Inflammatory macrophage treated with lipopolysaccharide for 4 hours (primary cell): ENCODE results near the gene SPTBN2.

ENCODE experiments used
- DNase-seq: peaks from one replicate; pipeline ENCODE4 v3.0.0-alpha.2; 2020

Gene SPTBN2

DNA sequence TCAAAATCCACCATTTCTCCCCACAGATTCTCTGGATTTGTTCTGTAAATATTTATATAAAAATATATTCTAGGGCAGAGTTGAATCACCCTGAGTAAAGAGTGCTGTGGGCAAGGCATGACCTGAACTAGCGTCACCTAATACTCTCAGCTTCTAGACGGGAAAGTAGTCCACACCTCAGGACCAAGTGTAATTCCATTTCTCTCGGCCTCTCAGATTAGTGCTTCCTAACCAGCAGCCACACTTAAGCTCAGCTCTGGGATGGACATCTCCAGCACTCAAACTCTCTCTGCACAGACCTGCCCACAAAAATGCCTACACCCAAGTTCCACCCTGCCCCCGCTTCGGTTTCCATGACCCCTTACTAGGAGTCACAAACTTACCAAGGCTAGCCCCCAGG is 5.3 kb downstream of the SPTBN2 start:
- DNase-seq: no peak

DNA sequence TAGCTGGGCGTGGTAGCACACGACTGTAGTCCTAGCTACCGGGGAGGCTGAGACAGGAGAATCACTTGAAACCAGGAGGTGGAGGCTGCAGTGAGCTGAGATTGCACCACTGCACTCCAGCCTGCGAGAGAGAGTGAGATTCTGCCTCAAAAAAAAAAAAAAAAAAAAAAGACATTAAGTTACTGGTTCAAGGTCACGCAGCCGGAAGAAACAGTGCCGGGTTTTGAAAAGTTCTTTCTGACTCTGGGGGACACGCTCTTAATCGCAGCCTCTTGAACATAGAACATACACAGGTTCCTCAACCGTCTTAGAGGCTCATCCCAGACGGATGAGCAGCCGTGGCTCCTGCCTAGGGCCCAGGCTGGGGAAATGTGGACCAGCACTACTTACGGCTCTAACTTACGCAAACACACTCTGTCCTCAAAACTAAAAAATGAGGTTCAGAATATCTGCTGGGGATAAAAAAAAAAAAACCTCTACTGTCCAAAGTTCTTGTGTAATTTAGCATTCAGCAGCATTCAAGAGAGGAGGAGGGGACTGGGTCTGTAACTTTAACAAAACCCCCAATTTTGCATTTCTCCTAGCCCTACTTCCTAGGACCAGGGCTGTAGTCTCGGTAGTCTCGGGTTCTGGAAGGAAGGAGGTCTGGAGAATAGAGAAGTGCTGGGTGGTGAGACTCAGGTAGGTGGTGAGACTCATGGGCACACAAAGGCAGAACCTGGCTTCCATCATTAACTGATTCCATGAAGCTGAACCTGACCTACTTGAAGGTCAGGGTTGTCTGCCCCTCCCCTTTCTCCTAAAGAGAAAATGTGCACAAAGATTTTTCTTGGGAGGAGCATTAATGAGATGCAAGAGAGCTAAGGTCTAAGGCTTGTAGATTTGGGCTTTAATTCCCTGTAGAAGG is 6.0 kb downstream of the SPTBN2 start:
- DNase-seq: no peak

DNA sequence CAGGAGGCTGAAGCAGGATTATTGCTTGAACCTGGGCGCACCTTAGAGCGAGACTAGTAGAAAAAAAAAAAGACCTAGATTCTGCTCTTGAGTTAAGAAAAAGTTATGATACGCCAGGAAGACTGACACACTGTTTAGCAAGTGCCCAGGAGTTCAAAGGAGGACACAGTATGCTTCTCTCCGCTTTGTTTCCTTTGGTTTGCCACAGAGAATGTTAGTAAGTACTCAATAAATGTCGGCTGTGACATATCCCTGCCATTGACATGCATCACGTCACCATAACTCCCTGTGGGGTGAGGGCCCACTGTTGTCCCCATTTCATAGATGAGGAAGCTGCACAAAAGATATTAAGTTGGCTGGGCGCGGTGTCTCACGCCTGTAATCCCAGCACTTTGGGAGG is 7.1 kb downstream of the SPTBN2 start:
- no peak for DNase-seq

DNA sequence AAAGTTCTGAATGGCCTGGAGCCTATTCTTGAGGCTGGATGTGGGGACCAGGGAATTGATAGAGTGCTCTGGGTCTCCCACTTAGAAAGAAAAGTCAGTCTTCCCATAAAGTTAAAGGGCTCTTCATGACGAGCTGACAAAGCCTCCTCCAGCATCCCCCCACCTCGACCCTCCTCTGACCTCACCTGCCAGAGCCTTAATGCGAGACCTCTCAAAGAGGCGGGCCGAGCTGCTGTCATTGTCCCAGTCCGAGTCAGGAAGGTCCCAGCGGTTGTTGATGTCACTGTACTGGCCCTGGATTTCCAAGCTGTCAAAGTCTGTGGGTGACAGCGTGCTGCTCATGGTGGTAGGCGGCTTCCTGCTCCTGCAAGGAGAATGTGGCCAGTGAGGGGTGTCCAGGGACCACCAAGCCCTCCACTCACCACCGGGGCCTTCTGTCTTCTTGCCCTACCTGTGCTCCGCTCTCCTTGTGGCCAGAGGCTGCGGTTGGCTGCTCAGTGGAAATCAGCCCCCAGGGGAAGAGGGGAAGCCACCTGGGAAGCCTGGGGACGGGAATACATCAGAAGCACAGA is 8.0 kb downstream of the SPTBN2 start:
- no peak for DNase-seq

DNA sequence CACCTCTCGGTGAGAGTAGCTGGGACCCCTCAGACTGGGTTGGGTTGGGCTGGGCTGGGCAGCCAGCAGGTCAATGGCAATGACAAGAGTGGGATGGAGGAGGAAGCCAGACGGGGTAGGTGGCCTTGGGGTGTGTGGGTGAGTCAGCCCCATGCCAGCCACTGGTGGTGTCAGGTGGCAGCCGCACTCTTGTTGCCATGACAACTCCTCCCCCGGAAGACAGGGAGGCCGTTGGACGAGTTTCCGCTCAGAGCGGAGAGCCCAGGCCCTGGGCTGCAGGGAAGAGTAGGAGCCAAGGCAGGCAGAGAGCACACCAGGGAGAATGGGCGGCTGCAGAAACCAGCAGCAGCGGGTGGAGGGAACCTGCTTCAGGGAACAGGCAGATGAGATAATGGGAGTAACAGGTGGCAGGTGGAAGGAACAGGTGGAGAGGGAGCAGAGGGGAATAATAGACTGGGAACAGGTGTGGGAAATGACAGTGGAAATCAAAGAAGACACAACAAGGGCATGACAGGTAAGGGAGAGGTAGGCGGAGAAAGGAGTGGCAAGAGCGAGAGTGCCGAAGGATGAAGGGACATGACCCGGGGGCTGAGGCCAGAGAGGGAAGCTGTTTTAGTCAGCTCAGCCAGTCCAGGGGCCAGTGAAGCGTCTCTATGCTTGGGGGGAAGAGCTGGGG is 8.7 kb downstream of the SPTBN2 start:
- DNase-seq: peak; percentile 56

DNA sequence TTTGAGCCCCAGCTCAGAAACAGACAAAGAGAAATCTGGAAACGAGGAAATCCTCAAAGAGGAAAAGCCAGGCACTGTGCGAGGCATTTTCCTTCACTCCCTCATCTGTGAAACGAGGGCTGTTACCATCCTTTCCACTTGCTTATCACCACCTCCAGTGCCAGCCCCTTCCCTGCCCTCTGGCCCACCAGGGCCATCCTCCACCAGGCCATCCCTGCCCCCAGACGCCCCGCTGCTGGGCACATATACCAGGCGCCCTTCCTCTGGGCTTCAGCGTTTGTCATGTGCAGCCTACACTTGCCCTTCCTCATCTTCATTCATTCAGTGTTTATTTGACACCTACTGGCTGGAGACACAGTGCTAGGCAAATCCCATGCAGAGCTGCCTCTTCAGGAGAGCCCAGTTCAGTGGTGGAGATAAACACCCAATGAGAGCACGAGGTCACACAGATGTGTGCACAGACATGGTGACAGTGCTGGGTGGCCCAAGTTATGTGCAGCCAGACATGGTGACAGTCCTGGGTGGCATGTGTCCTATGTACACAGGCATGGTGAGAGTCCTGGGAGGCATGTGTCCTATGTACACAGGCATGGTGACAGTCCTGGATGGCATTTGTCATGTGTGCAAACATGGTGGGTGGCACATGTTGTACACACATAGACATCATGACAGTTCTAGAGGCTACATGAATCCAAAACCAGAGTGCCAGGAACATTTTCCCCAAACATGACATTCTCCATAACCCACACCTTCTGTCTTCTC is 9.7 kb downstream of the SPTBN2 start:
- no peak for DNase-seq

DNA sequence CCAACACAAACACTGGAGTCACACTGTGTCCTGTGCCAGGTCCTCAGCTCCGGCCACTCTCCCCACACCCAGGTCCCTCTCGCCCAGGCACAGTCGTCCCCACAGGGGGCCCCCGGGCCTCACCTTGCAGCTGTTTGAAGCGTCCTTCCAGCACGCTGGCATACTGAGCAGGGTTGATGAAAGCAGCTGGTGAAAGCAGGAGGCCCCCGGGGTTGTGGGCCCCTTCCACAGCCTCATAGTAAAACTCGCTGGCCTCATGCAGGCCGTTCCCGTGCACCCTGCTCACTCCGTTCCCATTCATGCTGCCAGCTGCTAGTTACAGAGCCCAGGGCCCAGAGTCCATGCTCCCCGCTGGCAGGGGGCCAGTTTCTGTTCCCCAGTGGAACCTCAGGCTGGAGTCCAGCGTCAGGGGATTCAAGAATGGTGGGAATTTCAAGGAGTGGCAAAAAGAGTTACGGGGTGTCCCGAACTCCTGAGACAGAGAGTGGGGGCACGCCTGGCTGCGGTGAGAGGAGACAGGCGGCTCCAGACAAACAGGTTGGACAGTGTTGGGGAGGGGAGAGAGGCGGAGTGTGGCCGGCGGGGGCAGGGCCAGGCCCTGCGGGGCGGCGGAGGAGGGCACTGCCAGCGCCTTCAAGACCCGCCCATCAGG is 10.6 kb downstream of the SPTBN2 start:
- no peak for DNase-seq

DNA sequence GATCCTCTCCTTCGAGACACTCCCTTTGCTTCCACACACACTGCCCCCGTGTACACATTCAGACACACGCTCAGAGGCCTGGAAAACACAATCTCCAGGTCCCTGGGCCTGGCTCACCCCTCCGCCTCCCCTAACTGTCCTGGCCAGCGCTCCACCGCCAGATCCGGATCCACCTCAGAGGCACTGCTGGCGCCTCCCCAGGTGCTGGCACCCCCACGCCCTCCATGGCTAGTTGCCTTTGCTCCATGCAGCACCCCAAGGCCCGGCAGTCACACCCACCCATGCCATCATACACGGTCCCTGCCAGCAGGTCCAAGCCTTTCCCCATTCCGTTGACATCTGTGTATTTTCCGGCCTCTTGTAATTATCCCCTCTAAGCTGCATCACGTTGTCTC is 11.1 kb downstream of the SPTBN2 start:
- DNase-seq: no peak

DNA sequence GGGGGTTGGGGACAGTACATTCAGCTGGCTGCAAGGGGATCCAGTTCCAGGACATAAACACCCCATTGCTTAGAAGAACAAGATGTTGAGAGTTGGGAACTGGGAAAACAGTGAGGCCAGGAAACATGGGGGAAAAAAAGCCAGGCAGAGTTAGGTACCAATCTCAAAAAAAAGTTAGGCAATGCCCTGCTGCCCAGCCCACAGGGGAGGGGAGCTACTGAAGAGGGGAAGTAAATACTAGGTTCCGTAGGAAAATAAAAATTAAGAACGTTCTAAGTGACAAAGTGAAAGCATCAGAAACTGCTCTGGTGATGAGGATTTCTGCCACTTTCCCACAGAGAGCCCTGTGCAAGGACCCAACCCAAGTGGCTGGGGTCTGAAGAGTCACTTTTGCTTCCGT is 12.0 kb downstream of the SPTBN2 start:
- peak; percentile 11 for DNase-seq

DNA sequence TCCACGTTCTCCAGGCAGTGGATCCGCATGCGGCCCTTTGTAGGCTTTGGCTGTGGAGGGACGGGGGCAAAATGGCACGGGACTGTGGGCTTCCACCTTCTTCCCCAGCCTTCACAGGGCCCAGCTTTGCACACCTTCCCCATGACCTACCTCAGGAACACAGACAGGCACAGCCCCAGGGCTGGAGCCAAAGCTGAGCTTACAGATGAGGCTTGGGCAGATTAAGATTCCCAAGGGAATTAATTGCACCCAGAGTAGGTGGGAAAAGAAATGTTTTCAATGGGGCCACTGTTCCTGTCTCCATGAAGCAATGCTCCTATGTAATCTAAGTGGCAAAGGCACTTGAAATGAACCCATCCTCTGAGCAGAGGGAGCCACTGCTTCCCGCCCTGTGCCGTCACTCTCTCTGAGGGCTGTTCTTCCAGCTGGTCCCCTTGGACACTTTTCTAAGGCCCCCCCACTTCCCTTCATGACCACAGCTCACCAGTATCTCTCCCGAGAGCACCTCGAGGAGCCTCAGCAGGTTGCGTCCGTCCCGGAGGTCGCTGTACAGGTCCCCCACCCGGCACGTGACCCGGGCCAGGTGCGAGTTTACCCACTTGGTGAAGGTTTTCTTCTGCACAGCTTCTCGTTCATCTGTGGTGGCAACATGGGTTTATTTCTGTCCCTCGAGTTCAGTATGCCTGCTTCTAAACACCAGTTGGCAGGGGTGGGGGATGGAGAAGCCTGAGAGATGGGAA is 13.5 kb downstream of the SPTBN2 start:
- DNase-seq: no peak

DNA sequence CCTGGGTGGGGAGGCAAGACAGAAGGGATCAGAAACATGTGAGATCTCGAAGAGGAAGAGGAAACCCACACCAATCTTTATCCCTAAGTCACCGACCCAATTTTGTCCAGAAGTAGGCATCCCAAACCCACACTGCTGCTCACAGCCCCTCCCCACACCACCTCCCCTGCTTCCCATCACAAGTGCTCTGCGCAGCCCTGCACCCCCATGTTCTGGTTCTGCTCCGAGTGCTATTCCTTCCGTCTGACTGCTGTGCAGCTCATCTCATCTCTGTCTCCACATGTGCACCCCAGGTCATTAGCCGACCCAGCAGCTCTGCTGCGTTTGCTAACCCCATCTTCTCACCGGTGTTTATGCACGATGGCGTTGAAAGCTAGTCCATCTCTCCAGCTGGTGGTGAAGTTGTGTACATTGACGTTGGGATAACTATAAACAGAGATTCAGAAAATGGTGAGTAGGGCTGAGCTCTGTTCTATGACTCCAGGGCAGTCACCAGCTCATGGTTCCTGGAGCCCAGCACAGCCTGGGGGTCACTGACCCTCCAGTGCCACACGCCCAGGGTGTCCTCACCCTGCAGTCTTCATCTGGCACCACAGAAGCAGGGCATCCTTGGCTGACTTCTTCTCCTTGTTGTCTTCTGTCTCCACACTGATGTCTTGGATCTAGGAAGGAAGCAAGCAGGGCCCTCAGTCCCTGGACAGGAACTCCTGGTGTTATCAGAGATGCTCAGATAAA is 15.1 kb downstream of the SPTBN2 start:
- no peak for DNase-seq

DNA sequence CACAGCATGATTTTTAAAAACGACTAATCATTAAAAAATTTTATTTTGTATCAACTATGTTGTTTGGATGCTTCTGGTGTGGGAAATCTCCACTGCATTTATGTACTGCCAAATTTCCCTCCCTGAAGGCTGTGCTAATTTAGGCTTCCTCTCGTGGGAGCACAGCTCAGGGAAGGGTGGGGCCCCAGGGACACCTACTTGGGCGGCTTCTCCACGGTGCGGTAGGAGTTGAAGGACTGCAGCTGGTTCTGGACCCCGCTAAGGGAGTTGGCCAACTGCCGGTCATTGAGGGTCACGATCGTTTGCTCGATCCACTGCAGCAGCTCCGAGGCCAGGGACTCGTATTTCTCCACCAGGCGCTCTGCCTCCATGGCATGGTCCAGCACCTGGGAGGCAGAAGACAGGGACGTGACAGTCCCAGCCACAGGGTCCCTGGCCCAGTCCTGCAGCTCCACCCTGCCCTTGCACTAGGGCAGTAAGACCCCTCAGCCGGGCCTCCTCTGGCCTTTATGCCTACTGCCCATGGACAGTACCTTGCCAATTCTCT is 18.6 kb downstream of the SPTBN2 start:
- no peak for DNase-seq

DNA sequence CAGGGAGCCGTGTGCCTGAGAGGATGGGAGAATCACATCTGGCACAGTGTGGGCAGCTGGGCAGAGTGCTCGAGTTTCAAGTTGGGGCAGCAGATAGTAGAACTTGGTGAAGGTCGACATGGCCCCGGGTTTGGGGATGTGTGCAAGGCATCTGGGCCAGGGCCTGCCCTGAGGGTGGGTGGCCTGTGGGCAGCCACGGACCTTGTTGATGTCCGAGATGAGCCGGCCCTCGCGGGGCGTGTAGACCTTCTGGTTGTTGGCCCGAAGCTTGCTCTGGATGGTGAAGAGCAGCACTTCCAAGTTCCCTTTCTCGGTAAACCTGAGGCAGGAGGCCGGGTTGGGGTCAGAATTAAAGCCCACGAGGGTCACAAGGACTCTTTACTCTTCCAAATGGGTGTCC is 20.3 kb downstream of the SPTBN2 start:
- DNase-seq: no peak

DNA sequence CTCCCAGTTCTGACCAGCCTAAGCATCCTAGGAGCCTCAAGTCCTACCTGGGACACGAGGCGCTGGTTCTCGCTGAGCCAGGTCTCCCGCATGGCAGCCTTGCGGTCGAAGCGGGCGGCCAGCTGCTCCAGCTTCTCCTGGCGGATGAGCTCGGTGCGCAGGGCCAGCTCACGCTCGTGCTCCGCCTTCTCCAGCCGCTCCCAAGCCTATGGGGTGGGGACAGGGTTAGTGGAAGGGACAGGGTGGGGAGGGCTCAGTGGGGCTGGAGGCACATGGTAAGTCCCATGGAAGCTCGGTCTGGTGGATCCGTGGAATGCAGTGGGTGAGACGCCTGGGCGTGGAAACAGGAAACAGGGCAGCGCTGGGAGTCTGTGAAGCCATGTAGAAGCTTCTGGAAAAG is 20.9 kb downstream of the SPTBN2 start:
- DNase-seq: no peak

DNA sequence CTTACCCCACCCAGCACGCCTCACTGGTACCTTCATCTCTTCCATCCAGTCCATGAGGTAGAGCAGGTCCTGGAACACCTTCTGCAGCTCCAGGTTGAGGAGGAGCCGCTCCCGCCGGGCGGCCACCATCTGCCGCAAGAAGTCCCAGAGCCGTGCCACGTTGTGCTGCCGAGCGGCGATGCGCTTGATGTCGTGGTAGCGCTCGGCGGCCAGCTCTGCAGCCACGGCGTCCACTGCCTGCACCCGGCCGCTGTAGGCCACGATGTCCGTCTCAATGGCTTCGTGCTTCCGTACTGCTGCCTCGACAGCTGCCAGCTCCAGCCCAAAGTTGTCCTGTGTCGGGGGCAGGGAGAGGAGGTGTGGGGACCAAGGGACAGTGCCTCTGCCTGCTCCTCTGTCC is 21.5 kb downstream of the SPTBN2 start:
- DNase-seq: no peak

DNA sequence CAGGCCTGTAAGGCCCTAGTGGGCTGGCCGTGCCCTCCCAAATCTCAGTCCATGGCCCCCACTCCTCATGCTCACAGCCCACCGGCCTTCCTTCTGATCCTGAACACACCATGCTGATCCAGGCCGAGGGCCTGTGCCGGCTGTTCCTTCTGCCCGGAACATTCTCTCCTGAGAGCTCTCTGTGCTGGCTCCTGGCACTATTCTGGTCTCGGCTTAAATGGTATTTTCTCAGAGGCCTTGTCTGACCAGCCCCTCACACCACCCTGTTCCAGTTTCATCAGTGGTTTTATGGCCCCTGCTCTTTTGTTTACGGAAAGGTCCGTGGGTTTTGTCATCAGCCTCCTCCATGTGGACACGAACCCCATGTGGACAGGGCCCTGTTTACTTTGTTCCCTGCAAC is 22.0 kb downstream of the SPTBN2 start:
- no peak for DNase-seq

DNA sequence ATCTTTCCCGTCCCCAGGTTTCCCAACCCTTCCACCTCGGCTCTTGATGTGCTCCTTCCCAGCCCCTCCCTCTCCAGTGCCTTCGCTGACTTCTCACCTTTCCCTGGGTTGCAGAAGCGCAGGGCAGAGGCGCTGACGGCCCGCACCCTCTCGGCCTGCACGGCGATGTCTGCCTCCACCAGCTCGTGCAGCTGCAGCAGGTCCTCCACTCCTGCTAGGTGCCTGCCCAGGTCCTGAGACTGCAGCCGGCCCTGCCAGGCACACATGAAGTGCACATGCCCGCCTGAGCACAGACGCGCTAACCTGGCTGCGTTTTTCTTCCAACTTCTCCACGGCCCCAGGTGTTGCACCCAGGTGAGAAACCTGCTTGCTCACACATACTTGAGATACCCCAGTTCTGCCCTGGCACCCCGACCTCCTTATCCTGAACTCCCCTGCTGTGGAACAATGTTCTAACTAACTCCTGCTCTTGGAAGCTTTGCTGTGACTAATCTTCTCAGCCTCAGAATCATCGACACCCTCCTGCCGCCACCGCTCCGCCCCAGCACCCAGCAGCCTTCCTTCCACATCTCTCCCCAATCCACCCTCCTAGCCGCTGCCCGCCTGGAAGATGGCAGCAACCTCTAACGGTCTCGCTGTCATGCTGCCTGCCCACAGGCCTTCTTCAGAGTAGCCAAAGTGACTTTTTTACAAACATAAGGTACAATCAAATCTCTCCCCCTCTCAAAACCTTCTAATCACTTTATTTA is 23.3 kb downstream of the SPTBN2 start:
- DNase-seq: no peak

DNA sequence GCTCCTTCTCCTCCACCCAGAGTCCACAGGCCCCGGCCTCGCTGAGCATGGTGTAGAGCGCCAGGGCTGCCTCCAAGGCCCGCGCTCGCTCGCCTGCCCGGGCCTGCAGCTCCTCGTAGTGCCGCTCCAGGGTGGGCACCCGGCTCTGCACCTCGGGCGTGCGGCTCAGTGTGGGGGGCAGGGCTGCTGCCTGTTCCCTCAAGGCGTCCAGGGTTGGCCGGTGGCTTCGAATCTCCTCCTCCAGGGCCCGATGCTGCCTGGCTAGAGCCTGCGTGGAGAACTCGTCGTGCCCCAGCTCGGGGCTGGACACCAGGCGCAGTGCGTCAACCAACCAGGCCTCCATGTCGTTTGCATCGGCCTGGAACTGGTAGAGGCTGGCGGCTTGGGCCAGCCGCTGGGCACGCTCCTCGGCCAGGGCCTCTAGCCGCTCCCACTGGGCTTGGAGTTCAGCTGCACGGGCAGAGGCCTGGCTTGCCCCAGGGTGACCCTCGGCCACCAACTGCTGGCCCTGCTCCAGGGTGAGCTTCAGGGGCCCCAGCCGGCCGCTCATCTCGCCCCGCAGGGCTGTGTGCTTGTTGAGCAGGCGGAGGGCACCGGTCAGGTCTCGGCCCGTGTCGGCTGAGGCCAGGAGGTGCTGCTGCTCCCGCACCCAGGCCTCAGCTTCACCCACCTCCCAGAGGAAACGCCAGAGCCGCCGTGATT is 24.2 kb downstream of the SPTBN2 start:
- DNase-seq: no peak

DNA sequence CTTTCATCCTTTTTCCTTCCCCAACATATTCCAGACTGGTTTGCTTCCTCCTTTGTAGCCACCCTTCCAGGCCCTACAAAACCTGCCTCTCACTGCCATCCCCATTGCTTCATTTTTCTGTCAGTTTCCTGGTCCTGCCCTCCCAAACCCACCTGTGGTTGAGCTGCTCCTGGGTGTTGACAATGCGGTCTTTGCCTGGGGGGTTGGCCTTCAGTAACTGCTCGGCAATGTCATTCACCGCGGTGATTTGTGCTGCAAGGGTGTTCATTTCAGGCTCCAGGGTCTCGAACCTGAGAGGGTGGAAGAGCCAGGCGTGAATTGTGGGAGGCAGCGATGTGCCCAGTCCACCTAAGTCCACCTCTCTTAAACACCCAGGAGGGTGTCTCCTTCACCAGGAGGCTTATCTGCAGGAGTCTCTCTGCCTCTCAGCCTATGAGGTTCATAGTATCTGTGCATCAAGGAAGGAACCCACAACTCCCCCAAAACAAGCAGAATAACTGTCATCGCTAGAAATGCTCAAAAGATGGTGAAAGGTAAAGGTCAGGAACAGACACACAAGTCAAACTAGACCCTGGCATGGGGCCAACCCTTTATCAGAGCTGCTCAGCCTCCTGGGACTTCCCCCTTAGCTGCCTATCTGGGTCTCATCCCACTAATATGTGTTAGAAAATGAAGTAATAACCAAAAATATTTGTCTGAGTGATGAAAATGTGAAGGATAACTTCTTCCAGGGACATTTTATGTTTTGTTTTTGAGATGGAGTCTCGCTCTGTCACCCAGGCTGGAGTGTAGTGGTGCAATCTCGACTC is 27.4 kb downstream of the SPTBN2 start:
- no peak for DNase-seq
